ENCODE data around the gene HLA-DPA1.
"Not testable (repeated sequence)": the region's sequence is repeated elsewhere in the genome, so short reads cannot be mapped to it uniquely, and the experiment has no call there.

Gene HLA-DPA1

GRCh38 chr6:33088258-33088930 lies 14.9 kb upstream of the HLA-DPA1 start:
- no peak for DNase-seq

- no peak for DNase-seq
Observed at GRCh38 chr6:33085627-33086026, 12.2 kb upstream of the HLA-DPA1 start.

GRCh38 chr6:33082702-33083101 lies 9.3 kb upstream of the HLA-DPA1 start:
- DNase-seq = no peak

GRCh38 chr6:33081098-33081824 lies 7.8 kb upstream of the HLA-DPA1 start:
- no peak for DNase-seq

- DNase-seq = no peak
Observed at GRCh38 chr6:33080127-33081089, 7.0 kb upstream of the HLA-DPA1 start.

- no peak for DNase-seq
Observed at GRCh38 chr6:33079580-33079979, 6.1 kb upstream of the HLA-DPA1 start.

GRCh38 chr6:33078919-33079521 lies 5.6 kb upstream of the HLA-DPA1 start:
- DNase-seq = no peak

GRCh38 chr6:33078442-33078841 lies 5.0 kb upstream of the HLA-DPA1 start:
- DNase-seq = no peak

GRCh38 chr6:33077908-33078307 lies 4.5 kb upstream of the HLA-DPA1 start:
- no peak for DNase-seq

GRCh38 chr6:33076406-33076934 lies 3.0 kb upstream of the HLA-DPA1 start:
- DNase-seq = no peak

GRCh38 chr6:33075568-33076405 lies 2.3 kb upstream of the HLA-DPA1 start, which contains the start of gene HLA-DPB1:
TSS of gene HLA-DPB1 (plus strand) at chr6:33075990. CDS start at chr6:33076042, 52 bp downstream.
- DNase-seq = no peak

GRCh38 chr6:33075208-33075567 lies 1.7 kb upstream of the HLA-DPA1 start:
- no peak for DNase-seq

GRCh38 chr6:33072508-33073100 lies 845 bp downstream of the HLA-DPA1 start:
- no peak for DNase-seq

- no peak for DNase-seq
Observed at GRCh38 chr6:33071569-33071968, 1.9 kb downstream of the HLA-DPA1 start.

GRCh38 chr6:33070909-33071308 lies 2.5 kb downstream of the HLA-DPA1 start:
- no peak for DNase-seq

- DNase-seq = no peak
Observed at GRCh38 chr6:33069021-33069738, 4.3 kb downstream of the HLA-DPA1 start.

GRCh38 chr6:33066917-33067521 lies 6.4 kb downstream of the HLA-DPA1 start:
- no peak for DNase-seq

- DNase-seq = no peak
Observed at GRCh38 chr6:33065312-33065711, 8.1 kb downstream of the HLA-DPA1 start.

GRCh38 chr6:33064723-33065122 lies 8.7 kb downstream of the HLA-DPA1 start:
- no peak for DNase-seq

GRCh38 chr6:33063435-33063834 lies 10.0 kb downstream of the HLA-DPA1 start:
- DNase-seq = not testable (repeated sequence)

Measured in stimulated activated CD4-positive, alpha-beta T cell treated with anti-CD3 and anti-CD28 coated beads, Interleukin-4, amount 100 ng/mL, for 4 hours (primary cell).